Tibial nerve (tissue), 4 donors: Measurements from ENCODE around the gene NPHP1.

ENCODE experiments used
- CTCF ChIP-seq, 5 experiments: fragments of 200-600 bp in 3 of 5; fragments of 450-650 bp in 2 of 5; sonication (generic) in 3 of 5; IDR thresholded peaks; one replicate each; pipeline ENCODE4 v1.5.1; 2016 to 2019; ENCODE audit warnings: antibody characterized with exemption in 5 of 5, mild to moderate bottlenecking in 3 of 5, moderate library complexity in 2 of 5
- EP300 ChIP-seq, 2 donors: sonication (generic); formaldehyde crosslinking; IDR thresholded peaks; one replicate each; pipeline ENCODE4 v1.6.1; 2017; ENCODE audit warnings: antibody characterized with exemption in 2 of 2, mild to moderate bottlenecking in 1 of 2
- POLR2A ChIP-seq, 2 donors: fragments of 450-650 bp; IDR thresholded peaks; one replicate each; pipeline ENCODE4 v1.6.1; 2017; ENCODE audit warnings: antibody characterized with exemption in 2 of 2, mild to moderate bottlenecking in 2 of 2, moderate library complexity in 2 of 2

DNA sequence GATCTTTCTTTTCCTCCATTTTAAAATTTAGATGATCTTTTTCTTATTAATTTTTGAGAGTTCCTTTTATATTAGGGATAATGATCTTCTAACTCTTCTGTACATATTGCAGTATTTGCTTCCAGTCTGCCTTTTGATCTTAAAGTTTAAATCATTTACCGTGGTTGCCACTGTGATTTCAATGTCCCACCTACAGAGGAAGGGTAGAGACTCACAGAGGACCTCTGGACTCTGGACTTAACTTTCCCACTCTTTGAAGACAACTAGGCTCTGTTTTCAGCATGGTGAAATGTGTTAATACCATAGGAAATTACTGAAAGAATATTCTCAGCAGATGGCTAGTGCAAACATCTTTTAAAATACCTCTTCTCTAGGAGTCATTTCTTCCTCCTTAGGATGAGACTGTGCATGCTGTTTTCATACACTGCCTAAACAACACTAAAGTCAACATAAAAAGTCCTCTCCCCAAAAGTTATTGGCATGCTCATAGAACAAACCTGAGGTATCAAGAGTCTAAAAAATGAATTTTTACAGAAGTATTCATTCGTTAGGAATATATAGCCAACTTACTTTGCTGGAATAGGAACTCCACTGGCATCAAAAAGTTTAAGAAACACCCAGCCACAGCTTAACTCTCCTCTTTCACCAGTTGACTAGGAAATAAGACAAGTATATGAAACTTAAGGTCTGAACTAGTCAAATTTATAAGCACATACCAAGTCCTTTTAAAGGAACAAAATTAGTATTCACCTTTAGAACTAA lies 58.4 kb downstream of the NPHP1 start:
- no peak for TF ChIP-seq CTCF (IDR thresholded peaks at IDR 0.05)
- TF ChIP-seq EP300 (IDR thresholded peaks at IDR 0.05), result no peak
- TF ChIP-seq POLR2A (IDR thresholded peaks at IDR 0.05), result no peak
